GDM1 (cell line): ENCODE results near the gene CYP4F3.
"Not testable (repeated sequence)": the region's sequence is repeated elsewhere in the genome, so short reads cannot be mapped to it uniquely, and the experiment has no call there.

Experiments
- DNase-seq: peaks from one replicate; lab custom pipeline; 2025; lab: John Stamatoyannopoulos, UW

Gene CYP4F3, protein sequence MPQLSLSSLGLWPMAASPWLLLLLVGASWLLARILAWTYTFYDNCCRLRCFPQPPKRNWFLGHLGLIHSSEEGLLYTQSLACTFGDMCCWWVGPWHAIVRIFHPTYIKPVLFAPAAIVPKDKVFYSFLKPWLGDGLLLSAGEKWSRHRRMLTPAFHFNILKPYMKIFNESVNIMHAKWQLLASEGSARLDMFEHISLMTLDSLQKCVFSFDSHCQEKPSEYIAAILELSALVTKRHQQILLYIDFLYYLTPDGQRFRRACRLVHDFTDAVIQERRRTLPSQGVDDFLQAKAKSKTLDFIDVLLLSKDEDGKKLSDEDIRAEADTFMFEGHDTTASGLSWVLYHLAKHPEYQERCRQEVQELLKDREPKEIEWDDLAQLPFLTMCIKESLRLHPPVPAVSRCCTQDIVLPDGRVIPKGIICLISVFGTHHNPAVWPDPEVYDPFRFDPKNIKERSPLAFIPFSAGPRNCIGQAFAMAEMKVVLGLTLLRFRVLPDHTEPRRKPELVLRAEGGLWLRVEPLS

GRCh38 chr19:15640294-15640903 lies at the start of gene CYP4F3:
Gene CYP4F3 (plus strand): TSS chr19:15640897. CDS start chr19:15641416, 519 bp downstream.
- DNase-seq = no peak

- no peak for DNase-seq
Measured at GRCh38 chr19:15591796-15592195, 48.9 kb upstream of the CYP4F3 start.

- DNase-seq = not testable (repeated sequence)
Measured at GRCh38 chr19:15592506-15592905, 48.2 kb upstream of the CYP4F3 start.

DNA sequence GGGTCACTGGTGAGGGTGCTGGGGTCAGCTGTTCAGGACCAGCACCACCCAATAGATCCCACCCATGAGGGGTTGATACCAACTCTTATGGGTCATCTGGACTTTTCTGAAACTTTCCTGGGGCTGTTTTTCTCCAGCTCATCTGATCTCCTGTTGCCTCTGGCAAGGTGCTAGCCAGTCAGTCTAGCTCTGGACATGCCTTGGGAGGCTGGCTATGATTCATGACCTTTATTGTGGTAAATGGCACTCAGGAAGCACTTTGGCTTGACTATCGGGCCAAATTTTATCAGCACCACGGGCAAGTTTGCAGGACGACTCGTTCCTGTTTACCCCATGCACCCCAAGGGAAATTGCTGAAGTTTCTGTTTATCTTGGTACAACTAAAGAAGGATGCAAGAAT lies 46.9 kb upstream of the CYP4F3 start:
- not testable (repeated sequence) for DNase-seq

GRCh38 chr19:15595069-15595468 lies 45.6 kb upstream of the CYP4F3 start:
- no peak for DNase-seq

- not testable (repeated sequence) for DNase-seq
Measured at GRCh38 chr19:15607978-15608925, 32.4 kb upstream of the CYP4F3 start.

DNA sequence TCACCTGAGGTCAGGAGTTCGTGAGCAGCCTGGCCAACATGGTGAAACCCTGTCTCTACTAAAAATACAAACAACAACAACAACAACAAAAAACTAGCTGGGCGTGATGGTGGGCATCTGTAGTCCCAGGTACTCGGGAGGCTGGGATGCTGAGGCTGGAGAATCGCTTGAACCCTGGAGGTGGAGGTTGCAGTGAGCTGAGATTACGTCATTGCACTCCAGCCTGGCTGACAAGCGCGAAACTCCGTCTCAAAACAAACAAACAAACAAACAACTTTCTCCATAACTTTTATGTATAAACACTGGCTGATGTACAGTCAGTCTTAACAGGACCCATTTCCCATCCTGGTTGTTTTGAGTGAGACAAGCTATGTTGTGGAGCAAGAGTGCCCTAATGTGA lies 31.4 kb upstream of the CYP4F3 start:
- no peak for DNase-seq

DNA sequence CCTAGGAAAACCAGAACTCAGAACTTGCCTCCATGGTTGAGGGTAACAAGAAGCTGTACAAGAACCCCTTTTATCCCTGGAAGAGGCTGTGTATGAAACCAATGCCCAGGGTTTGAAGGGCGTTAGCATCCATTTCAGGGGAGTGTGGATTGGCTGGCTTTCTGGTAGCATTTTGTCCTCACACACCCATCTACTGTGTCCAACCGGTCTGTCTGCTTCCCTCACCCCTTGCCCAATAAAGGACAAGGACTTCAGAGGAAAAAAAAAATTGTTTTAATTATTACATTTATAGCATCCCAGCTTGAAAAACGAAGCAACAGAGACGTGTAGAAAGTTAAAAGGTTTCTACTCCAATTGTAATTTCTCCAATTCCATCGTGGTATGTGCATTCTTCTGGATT lies 28.4 kb upstream of the CYP4F3 start:
- no peak for DNase-seq

DNA sequence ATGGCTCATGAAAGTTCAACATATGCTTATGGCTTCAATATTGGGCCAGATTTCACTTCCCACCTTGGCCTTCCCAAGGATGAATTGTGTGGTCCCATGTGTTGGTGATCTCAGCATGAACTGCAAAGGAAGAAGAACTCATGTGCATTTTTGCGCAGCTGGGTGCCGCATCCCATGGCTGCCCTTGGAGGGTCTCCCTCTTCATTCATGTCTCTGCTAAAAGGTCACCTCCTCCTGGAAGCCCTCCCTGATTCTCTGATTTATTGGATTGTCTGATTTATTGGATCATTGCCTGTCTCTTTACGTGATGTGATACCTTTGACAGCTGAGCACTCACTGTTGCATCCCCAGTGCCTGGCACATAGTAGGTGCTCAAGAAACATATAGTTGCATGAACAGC lies 27.4 kb upstream of the CYP4F3 start:
- DNase-seq = no peak

GRCh38 chr19:15614507-15615379 lies 26.0 kb upstream of the CYP4F3 start, which contains the start of gene CYP4F8:
Gene CYP4F8 (plus strand): TSS chr19:15615218. CDS start chr19:15615617, 399 bp downstream.
- no peak for DNase-seq

GRCh38 chr19:15615526-15615925 lies 25.2 kb upstream of the CYP4F3 start:
- no peak for DNase-seq

DNA sequence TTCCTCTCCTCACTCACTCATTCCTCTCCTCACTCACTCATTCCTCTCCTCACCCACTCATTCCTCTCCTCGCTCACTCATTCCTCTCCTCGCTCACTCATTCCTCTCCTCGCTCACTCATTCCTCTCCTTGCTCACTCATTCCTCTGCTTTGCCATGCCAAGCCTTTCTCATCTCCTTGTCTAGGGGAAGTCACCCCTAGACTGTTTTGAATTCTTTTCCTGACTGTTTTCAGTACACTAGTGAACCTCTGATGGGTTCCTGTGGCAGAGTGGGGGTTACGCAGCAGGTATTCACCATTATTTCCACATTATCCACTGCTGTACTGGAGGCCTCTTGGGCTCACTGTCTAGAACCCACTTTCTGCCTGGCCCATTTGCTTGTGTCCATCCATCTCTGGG lies 24.5 kb upstream of the CYP4F3 start:
- no peak for DNase-seq

GRCh38 chr19:15616627-15617270 lies 23.9 kb upstream of the CYP4F3 start:
- DNase-seq = no peak

DNA sequence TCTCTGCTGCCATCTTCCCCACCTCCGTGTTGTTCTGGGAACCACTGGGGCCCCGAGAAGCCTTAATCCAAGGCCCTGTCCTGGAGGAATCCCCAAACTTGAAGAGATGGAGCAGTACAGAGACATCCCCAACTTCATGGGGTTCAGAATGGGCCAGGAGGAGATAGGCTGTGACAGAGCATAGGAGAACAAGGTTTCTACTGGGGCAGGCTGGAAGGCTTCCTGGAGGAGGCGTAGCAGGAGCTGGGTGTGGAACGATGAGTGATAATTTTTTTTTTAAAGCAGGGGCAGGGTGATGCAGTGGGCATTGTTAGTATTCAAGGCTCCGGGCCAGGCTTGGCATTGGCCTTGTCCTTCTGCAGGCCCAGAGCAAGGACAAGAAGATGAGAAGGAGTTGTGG lies 22.4 kb upstream of the CYP4F3 start:
- no peak for DNase-seq

DNA sequence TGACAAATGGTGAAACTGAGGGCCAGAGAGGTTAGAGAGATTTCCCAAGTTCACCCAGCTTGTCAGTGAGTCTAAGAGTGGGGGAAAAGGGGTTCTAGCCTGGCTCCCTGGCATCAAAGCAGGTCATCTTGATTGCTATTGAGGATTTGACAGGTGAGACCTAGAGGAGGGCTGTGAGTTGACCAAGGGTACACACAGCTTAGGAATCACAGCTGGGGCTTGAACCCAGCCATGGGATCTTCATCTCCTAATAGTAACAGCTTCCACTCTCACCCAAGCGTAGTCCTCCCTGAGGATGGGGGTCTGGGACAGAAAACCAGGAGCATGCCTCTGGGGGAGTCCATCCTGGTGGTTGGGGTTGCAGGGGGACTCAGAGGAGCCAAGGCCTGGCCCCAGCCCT lies 18.9 kb upstream of the CYP4F3 start:
- DNase-seq = no peak

DNA sequence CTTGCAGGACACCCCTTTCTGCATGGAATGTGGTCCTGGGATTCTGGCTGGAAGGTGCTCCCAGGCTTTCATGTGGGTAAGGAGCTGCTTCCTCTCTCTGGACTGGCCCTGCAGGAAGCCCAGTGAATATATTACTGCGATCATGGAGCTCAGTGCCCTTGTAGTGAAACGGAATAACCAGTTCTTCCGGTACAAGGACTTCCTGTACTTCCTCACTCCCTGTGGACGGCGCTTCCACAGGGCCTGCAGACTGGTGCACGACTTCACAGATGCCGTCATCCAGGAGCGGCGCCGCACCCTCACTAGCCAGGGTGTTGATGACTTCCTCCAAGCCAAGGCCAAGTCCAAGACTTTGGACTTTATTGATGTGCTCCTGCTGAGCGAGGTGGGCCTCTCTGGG lies 17.7 kb upstream of the CYP4F3 start:
- DNase-seq = no peak

DNA sequence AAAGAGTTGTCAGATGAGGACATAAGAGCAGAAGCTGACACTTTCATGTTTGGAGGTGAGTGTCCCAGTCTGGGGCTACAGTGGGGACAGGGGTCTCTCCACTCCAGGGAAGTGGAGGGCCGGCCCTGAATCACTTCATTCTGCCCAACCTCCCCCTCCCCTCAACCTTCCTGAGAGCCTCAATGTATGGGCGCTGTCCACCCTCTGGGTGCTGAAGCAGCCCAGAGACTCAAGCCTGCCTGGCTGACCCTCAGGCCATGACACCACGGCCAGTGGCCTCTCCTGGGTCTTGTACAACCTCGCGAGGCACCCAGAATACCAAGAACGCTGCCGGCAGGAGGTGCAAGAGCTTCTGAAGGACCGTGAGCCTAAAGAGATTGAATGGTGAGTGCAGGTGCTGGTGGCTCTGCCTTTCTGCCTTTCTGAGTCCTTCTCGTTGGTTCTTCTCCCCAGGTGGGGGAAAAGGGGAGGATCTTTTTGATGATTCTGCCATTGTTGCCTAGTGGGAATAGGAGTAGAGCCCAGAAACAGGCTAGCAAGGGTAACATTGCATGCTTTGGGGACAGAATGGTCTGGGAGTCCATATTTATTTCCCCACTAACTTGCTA lies 16.9 kb upstream of the CYP4F3 start:
- no peak for DNase-seq

DNA sequence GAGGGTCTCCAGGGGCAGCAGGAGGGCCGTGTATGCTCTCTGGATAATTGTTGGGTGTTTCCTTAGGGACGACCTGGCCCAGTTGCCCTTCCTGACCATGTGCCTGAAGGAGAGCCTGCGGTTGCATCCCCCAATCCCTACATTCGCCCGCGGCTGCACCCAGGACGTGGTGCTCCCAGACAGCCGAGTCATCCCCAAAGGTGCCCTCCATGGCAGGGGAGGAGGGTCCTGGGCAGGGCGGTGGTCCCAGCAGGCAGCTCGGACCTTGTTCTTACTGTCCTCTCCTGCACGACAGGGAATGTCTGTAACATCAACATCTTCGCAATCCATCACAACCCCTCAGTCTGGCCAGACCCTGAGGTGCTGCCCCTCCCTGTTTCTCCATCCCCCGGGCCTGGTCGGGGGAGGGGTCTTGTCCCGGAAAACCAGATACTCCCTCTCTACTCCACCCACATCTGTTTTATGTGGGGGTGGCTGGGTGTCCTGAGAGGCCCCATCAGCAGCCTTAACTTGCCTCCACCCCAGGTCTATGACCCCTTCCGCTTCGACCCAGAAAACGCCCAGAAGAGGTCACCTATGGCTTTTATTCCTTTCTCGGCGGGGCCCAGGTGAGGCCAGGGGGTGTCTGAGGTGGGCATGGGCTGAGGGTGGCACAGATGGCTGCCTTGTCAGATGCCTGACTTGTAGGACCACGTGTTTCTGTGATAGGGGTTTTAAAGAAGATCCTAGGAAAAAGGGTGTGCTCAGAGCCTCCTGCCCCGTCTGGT lies 12.3 kb upstream of the CYP4F3 start:
- no peak for DNase-seq
